LNCAP (cell line): Measurements from ENCODE around the gene HSF4.

ENCODE experiments used
- TF ChIP-seq, protein P1 (sequence below): fragments of 450-650 bp; IDR thresholded peaks from 2 replicates; pipeline ENCODE4 v1.5.1; 2017; ENCODE audit warnings: mild to moderate bottlenecking

Gene HSF4

DNA sequence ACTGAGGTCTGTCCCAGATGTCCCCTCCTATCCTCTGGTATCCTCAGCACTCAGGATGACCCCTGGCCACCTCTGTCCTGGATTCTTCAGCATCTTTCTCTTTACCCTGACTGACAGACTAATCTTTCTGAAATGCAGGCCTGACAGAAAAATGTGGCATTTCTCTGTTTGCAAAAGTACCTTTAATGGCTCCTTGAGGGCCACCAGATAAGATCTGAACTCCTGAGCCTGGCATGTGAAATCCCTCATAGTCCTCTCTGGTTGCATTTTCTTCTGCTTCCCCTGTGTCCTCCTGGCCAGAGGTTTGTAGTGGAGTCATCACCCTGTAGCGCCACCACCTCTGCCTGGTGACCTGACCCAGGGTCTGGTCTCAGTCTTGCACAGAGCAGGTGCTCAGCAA, 32.3 kb downstream of the HSF4 start:
- TF ChIP-seq, protein P1, sequence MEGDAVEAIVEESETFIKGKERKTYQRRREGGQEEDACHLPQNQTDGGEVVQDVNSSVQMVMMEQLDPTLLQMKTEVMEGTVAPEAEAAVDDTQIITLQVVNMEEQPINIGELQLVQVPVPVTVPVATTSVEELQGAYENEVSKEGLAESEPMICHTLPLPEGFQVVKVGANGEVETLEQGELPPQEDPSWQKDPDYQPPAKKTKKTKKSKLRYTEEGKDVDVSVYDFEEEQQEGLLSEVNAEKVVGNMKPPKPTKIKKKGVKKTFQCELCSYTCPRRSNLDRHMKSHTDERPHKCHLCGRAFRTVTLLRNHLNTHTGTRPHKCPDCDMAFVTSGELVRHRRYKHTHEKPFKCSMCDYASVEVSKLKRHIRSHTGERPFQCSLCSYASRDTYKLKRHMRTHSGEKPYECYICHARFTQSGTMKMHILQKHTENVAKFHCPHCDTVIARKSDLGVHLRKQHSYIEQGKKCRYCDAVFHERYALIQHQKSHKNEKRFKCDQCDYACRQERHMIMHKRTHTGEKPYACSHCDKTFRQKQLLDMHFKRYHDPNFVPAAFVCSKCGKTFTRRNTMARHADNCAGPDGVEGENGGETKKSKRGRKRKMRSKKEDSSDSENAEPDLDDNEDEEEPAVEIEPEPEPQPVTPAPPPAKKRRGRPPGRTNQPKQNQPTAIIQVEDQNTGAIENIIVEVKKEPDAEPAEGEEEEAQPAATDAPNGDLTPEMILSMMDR: no peak

DNA sequence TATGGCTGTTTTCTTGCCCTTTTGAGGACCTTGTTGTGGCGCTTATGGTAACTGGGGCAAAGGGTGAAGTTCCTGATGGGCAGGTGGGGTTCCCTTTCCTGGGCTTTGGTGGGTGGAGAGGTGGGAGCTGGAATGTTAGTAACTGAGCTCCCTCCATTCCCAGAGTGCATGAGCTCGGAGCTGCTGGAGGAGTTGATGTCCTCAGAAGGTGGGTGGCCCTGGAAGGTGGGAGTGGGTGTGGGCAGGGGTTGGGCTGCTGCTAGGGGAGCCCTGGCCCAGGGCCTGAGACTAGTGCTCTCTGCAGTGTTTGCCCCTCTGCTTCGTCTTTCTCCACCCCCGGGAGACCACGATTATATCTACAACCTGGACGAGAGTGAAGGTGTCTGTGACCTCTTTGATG, 33.2 kb downstream of the HSF4 start:
- TF ChIP-seq, protein P1: no peak

DNA sequence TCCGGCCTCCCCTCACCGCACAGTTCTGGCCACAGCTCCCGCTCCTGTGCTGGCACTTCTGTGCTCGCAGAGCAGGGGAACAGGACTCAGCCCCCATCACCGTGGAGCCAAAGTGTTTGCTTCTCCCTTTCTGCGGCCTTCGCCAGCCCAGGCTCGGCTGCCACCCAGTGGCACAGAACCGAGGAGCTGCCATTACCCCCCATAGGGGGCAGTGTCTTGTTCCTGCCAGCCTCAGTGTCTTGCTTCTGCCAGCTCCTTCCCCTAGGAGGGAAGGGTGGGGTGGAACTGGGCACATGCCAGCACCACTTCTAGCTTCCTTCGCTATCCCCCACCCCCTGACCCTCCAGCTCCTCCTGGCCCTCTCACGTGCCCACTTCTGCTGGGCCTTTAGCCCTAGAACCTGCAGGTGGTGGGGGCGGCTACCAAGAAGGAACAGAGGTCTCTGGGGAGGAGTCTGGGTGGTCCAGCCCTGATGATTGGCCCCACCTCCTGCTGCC, 33.7 kb downstream of the HSF4 start:
- TF ChIP-seq, protein P1: peak; percentile 68

DNA sequence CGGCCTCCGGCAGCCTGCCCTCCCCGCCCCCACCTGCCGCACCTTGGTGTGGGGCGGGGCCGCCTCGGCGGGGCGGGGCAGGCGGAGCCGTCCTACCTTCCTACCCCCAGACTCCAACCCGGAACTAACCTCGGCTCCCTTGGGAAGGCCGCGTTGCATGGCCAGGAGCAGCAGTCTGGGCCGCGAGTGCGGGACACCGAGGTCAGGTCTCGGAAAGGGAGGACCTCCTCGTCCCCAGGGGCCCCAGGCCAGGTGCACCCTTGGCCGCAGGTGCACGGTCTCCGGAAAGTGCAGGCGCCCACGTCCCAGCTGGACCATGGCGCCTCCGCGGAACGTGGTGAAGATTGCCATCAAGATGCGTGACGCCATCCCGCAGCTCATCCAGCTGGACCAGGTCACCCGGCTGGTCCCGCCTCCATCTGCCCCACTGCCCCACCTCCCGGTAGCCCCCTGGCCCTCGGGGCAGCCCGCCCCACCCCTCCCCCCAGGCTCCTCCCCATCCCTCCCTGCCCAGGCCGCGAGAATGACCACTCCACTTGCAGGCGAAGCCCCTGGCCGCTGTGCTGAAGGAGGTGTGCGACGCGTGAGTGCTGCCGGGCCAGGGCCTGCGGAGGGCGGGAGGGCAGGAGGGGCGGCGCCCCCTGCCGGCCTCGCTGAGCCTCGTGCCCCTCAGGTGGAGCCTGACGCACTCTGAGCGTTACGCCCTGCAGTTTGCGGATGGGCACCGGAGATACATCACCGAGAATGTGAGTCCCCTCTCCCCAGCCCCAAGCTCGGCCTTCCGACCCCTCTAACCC, 34.7 kb downstream of the HSF4 start, which contains the start of gene ELMO3:
Gene ELMO3, plus strand, starts transcription at position 121 of the 797 bp plus-strand sequence. Its CDS starts 196 bp downstream, at position 317.
- TF ChIP-seq, protein P1: peak; percentile 72

DNA sequence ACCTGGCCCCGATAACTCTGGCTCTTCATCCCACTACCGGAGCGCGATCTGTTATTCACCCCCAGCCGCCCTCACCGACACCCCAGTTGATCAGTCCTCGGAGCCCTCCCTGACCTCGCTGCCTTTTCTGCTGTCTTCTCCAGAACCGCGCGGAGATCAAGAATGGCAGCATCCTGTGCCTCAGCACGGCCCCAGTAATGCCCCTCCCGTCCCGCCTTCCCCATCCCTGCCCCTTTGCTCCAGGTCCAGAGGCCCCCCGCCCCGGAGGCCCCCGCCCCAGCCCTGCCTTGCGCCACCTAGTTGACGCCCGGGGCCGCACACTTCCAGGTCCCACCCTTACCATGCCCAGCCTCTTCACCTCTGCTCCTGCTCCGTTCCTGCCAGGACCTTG, 35.3 kb downstream of the HSF4 start:
- TF ChIP-seq, protein P1: no peak; the same call in none of the 2 replicates

DNA sequence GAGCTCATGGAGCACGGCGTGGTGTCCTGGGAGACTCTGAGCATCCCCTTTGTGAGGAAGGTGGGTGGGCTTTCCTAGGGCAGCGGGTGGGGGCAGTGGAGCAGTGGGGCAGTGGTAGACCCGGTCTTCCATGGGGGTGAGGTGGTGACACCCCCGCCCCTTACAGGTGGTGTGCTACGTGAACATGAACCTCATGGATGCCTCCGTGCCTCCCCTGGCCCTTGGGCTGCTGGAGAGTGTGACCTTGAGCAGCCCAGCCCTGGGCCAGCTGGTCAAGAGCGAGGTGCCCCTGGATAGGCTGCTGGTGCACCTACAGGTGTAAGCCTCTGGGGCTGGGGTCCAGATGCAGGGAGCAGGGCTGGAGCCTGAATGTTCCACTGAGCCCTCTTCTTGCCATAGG, 35.9 kb downstream of the HSF4 start:
- TF ChIP-seq, protein P1: no peak

DNA sequence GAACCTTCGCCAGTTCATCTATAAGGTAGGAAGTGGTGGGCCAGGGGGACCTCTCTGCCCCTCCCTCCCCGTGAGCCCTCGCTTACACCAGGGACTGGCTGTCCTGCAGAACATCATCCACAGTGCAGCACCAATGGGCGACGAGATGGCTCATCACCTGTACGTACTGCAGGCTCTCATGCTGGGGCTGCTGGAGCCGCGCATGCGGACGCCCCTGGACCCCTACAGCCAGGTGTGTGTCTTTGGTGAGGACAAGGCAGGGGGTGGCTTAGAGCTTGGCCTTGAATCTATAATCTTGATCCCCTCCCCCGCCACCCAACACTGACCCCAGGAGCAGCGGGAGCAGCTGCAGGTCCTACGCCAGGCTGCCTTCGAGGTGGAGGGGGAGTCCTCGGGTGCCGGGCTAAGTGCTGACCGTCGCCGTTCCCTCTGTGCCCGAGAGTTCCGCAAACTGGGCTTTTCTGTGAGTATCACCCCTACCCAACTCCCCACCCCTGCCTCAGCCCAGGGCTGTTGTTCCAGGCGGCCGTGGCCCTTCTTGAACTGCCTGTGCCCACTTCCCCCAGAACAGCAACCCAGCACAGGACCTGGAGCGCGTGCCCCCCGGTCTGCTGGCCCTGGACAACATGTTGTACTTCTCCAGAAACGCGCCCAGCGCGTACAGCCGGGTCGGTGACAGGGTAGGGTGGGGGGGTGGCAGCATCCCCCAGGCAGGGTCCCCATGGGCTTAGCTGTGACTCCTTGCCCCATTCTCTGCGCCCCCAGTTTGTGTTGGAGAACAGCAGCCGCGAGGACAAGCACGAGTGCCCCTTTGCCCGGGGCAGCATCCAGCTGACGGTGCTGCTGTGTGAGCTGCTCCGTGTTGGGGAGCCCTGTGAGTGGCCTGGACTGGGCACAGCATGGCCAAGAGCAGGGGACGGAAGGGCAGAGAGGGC, 37.1 kb downstream of the HSF4 start:
- TF ChIP-seq, protein P1: no peak
